HTERT RPE-1 (cell line): ENCODE measurements around the gene COPZ1.

Source experiments
- in situ Hi-C: fragments of 300-500 bp; cut with MboI; formaldehyde crosslinking; loops from 4 replicates; pipeline ENCODE4 v1.14.3; 2020; ENCODE audit warnings: low sequenced_read_pairs

Gene COPZ1

GRCh38 chr12:54390668-54391551 lies 66.0 kb downstream of the COPZ1 start:
- in situ Hi-C loops: no loop called here

GRCh38 chr12:54392485-54393206 lies 67.7 kb downstream of the COPZ1 start:
- in situ Hi-C loops: no loop called here

- in situ Hi-C loops: no loop called here
Measured at GRCh38 chr12:54393207-54393609, 68.3 kb downstream of the COPZ1 start.

GRCh38 chr12:54393743-54394142 lies 68.8 kb downstream of the COPZ1 start:
- in situ Hi-C loops: no loop called here

GRCh38 chr12:54394281-54394719 lies 69.4 kb downstream of the COPZ1 start:
- in situ Hi-C loops: no loop called here

GRCh38 chr12:54394986-54395385 lies 70.1 kb downstream of the COPZ1 start:
- in situ Hi-C loops: no loop called here

GRCh38 chr12:54395545-54395944 lies 70.6 kb downstream of the COPZ1 start:
- in situ Hi-C loops: no loop called here

GRCh38 chr12:54397157-54397556 lies 72.2 kb downstream of the COPZ1 start:
- in situ Hi-C loops: no loop called here

- in situ Hi-C loops: no loop called here
Measured at GRCh38 chr12:54398218-54398617, 73.3 kb downstream of the COPZ1 start.

GRCh38 chr12:54398995-54399793 lies 74.3 kb downstream of the COPZ1 start:
- in situ Hi-C loops: no loop called here

GRCh38 chr12:54401119-54401518 lies 76.2 kb downstream of the COPZ1 start:
- in situ Hi-C loops: no loop called here
